Spinal cord (tissue), 10 donors: ENCODE data around the gene AGO3. TPM values are rescaled to one million over a fixed set of nuclear protein-coding genes. Genes with fewer than 3 reads are reported as not detected.
"Not testable (repeated sequence)": the region's sequence is repeated elsewhere in the genome, so short reads cannot be mapped to it uniquely, and the experiment has no call there.

Source experiments
- DNase-seq, 6 donors: peaks; one replicate each; pipeline versions ENCODE4 v3.0.0 to v3.0.0-alpha.2; 2013 to 2015; ENCODE audit warnings: low spot score in 6 of 6, low read depth in 4 of 6
- H3K27ac ChIP-seq: one replicate; pipeline ENCODE4 v1.5.1; 2013; ENCODE audit warnings: low read depth, low read length, control low read depth
- H3K27me3 ChIP-seq: one replicate; pipeline ENCODE4 v1.6.1; 2013; ENCODE audit warnings: low read length; ENCODE audit not compliant: control insufficient read depth, insufficient read depth
- H3K36me3 ChIP-seq: one replicate; pipeline ENCODE4 v1.6.1; 2013; ENCODE audit warnings: low read length; ENCODE audit not compliant: control insufficient read depth, insufficient read depth
- H3K4me1 ChIP-seq: one replicate; pipeline ENCODE4 v1.6.1; 2013; ENCODE audit warnings: low read length; ENCODE audit not compliant: control insufficient read depth, insufficient read depth
- H3K4me3 ChIP-seq: one replicate; pipeline ENCODE4 v1.5.1; 2013; ENCODE audit warnings: low read depth, low read length, control low read depth
- H3K9me3 ChIP-seq: one replicate; pipeline ENCODE4 v1.6.1; 2013; ENCODE audit warnings: low read length; ENCODE audit not compliant: control insufficient read depth, insufficient read depth
- WGBS: methylation state at CpG from one replicate; pipeline ENCODE4 v1.1.5; 2013; ENCODE audit warnings: missing lambda C conversion rate; ENCODE audit not compliant: insufficient coverage; 5-methylcytosine and 5-hydroxymethylcytosine counted together
- polyA plus RNA-seq, 2 donors: library from polyadenylated mRNA; unstranded; fragments of 120-200 nt; gene quantifications; one replicate each; pipeline ENCODE4 v1.2.1, GENCODE V29; 2013; ENCODE audit not compliant: insufficient read length in 2 of 2
- total RNA-seq, 2 donors: library from RNA; depleted of rRNA in 1 of 2; stranded (reverse); fragments of 120-200 nt in 1 of 2; fragments of >200 nt in 1 of 2; gene quantifications; one replicate each; pipeline versions ENCODE4 v1.2.3 to v1.2.4, GENCODE V29; 2013 to 2014
- donor health status: healthy.

The AGO3 gene
- total and polyA plus RNA-seq, 4 donors, result 11.5 to 33.7 (median 24.3) TPM

GRCh38 chr1:35935442-35936388 lies 4.8 kb downstream of the AGO3 start:
- no peaks in the 10 kb centered on the region for H3K27me3 ChIP-seq
- WGBS, result no CpG with 5 or more reads among the region's 2 CpGs
- no peaks in the 10 kb centered on the region for H3K36me3 ChIP-seq
- peak in 5 of 6 donors; percentile 15 to 81 (median 40) for DNase-seq
- no peak overlapping the region for H3K4me3 ChIP-seq
- H3K4me1 ChIP-seq, result peaks cover 6% of the 10 kb centered on the region
- H3K9me3 ChIP-seq, result no peaks in the 10 kb centered on the region
- H3K27ac ChIP-seq, result peak overlapping the region; percentile 57

- Histone ChIP-seq H3K9me3 (no peaks in the 10 kb centered on the region), H3K27me3 (no peaks in the 10 kb centered on the region), H3K4me3 (no peak overlapping the region), H3K4me1 (peaks cover 6% of the 10 kb centered on the region), H3K36me3 (no peaks in the 10 kb centered on the region), H3K27ac (no peak overlapping the region)
- no CpG with 5 or more reads among the region's 3 CpGs for WGBS
- DNase-seq, result no peak
These were observed 5.9 kb downstream of the AGO3 start for GRCh38 chr1:35936838-35937237.

- H3K27ac ChIP-seq, result no peak overlapping the region
- H3K36me3 ChIP-seq, result no peaks in the 10 kb centered on the region
- H3K27me3 ChIP-seq, result no peaks in the 10 kb centered on the region
- H3K9me3 ChIP-seq, result no peaks in the 10 kb centered on the region
- H3K4me1 ChIP-seq, result peaks cover 6% of the 10 kb centered on the region
- DNase-seq, result no peak
- no peak overlapping the region for H3K4me3 ChIP-seq
- no CpG with 5 or more reads among the region's 3 CpGs for WGBS
These were observed 8.6 kb downstream of the AGO3 start for GRCh38 chr1:35939484-35939883.

- H3K4me3 ChIP-seq, result no peak overlapping the region
- WGBS, result 78% methylated on average over 1 of the region's 2 CpGs
- DNase-seq, result no peak
- no peaks in the 10 kb centered on the region for H3K9me3 ChIP-seq
- H3K4me1 ChIP-seq, result no peaks in the 10 kb centered on the region
- no peaks in the 10 kb centered on the region for H3K36me3 ChIP-seq
- H3K27me3 ChIP-seq, result no peaks in the 10 kb centered on the region
- H3K27ac ChIP-seq, result no peak overlapping the region
These were observed 14.4 kb downstream of the AGO3 start for GRCh38 chr1:35945327-35945726.

GRCh38 chr1:35947547-35947946 lies 16.6 kb downstream of the AGO3 start:
- no peaks in the 10 kb centered on the region for H3K27me3 ChIP-seq
- no peak for DNase-seq
- H3K27ac ChIP-seq, result no peak overlapping the region
- H3K4me1 ChIP-seq, result no peaks in the 10 kb centered on the region
- H3K4me3 ChIP-seq, result no peak overlapping the region
- no CpG with 5 or more reads among the region's 2 CpGs for WGBS
- no peaks in the 10 kb centered on the region for H3K9me3 ChIP-seq
- no peaks in the 10 kb centered on the region for H3K36me3 ChIP-seq

GRCh38 chr1:35958558-35958957 lies 27.7 kb downstream of the AGO3 start:
- no peak overlapping the region for H3K27ac ChIP-seq
- no peaks in the 10 kb centered on the region for H3K36me3 ChIP-seq
- no peaks in the 10 kb centered on the region for H3K9me3 ChIP-seq
- H3K4me3 ChIP-seq, result no peak overlapping the region
- H3K27me3 ChIP-seq, result no peaks in the 10 kb centered on the region
- no peak for DNase-seq
- H3K4me1 ChIP-seq, result no peaks in the 10 kb centered on the region
- no CpG with 5 or more reads among the region's 1 CpG for WGBS

GRCh38 chr1:35959304-35959703 lies 28.4 kb downstream of the AGO3 start:
- no CpG with 5 or more reads among the region's 3 CpGs for WGBS
- H3K4me3 ChIP-seq, result no peak overlapping the region
- no peaks in the 10 kb centered on the region for H3K27me3 ChIP-seq
- no peak for DNase-seq
- no peaks in the 10 kb centered on the region for H3K9me3 ChIP-seq
- H3K27ac ChIP-seq, result no peak overlapping the region
- no peaks in the 10 kb centered on the region for H3K36me3 ChIP-seq
- H3K4me1 ChIP-seq, result no peaks in the 10 kb centered on the region

GRCh38 chr1:35962952-35963351 lies 32.0 kb downstream of the AGO3 start:
- no peaks in the 10 kb centered on the region for H3K9me3 ChIP-seq
- no peak for DNase-seq
- H3K27me3 ChIP-seq, result no peaks in the 10 kb centered on the region
- H3K36me3 ChIP-seq, result no peaks in the 10 kb centered on the region
- no peaks in the 10 kb centered on the region for H3K4me1 ChIP-seq
- no peak overlapping the region for H3K4me3 ChIP-seq
- no CpG with 5 or more reads among the region's 2 CpGs for WGBS
- no peak overlapping the region for H3K27ac ChIP-seq

- H3K4me3 ChIP-seq, H3K4me1 ChIP-seq, H3K27ac ChIP-seq, H3K36me3 ChIP-seq, DNase-seq, H3K27me3 ChIP-seq, H3K9me3 ChIP-seq: not testable (repeated sequence)
- WGBS, result no CpG with 5 or more reads among the region's 1 CpG
These were observed 33.4 kb downstream of the AGO3 start for GRCh38 chr1:35964277-35964676.

- no peak overlapping the region for H3K4me3 ChIP-seq
- no CpG with 5 or more reads among the region's 1 CpG for WGBS
- DNase-seq, result no peak
- no peaks in the 10 kb centered on the region for H3K27me3 ChIP-seq
- H3K4me1 ChIP-seq, result no peaks in the 10 kb centered on the region
- no peak overlapping the region for H3K27ac ChIP-seq
- H3K36me3 ChIP-seq, result no peaks in the 10 kb centered on the region
- H3K9me3 ChIP-seq, result no peaks in the 10 kb centered on the region
These were observed 37.5 kb downstream of the AGO3 start for GRCh38 chr1:35968396-35968795.
